ENCODE data around the gene ASAP2. TPM values are rescaled to one million over a fixed set of nuclear protein-coding genes. Genes with fewer than 3 reads are reported as not detected.

Gene ASAP2
- polyA plus RNA-seq, 1 donor (not counting 4 experiments of a cell fraction or from before 2014, with no cell fraction given) = 54.2 TPM

DNA sequence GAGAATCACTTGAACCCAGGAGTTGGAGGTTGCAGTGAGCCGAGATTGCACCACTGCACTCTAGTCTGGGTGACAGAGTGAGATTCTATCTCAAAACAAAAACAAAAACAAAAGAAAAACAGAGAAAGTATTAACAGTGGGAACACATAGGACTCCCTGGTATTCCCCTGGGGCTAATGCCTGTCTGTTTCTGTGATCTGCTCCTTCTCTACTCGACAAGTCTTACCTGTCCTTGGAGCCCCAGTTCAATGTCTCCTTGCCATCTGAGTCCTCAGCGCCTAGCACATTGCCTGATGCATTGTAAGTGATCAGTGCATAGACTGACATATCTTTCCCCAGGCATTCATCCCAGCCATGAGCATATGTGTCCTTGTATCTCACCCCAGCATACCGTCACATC is 85.8 kb downstream of the ASAP2 start:
- FAIRE-seq = no peak
- no peak overlapping the region for H3K27ac ChIP-seq (ENCODE audit: control insufficient read depth, insufficient read depth, low read length)

DNA sequence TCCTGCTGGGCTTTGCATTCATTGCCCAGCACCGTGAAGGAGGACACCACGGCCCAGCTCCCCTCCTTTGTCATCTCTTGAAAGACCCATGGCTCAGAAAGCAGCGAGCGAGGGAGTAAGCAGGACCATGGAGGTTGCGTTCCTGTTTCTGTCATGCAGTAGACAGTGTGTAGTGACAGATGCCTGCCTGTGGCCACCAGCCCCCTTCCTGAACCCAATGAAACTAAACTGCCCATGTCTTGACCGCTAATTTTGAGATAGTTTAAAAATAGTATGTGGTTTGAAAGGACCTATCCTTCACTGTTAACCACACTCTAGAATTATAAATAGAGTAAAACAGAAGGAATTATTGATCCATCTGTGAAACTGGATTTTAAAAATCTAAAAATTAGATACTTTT is 88.2 kb downstream of the ASAP2 start:
- Histone ChIP-seq H3K79me2 (ENCODE audit: control insufficient read depth, insufficient read depth, low read length) (peaks cover 72% of the 10 kb centered on the region), H4K20me1 (ENCODE audit: control insufficient read depth, extremely low read depth, insufficient read depth, low read length) (no peaks in the 10 kb centered on the region), H3K4me1 (ENCODE audit: control insufficient read depth, extremely low read depth, insufficient read depth, low read length) (peaks cover 21% of the 10 kb centered on the region), H2AFZ (ENCODE audit: control insufficient read depth, low read length) (no peak overlapping the region), H3K4me3 (ENCODE audit: control insufficient read depth in 2 of 3, extremely low read depth in 1 of 3, insufficient read depth in 2 of 3, low read depth in 1 of 3, low read length in 3 of 3) (no peak overlapping the region), H3K27ac (ENCODE audit: control insufficient read depth, insufficient read depth, low read length) (no peak overlapping the region), H3K9me1 (ENCODE audit: control insufficient read depth, extremely low read depth, insufficient read depth, low read length) (no peaks in the 10 kb centered on the region), H3K27me3 (ENCODE audit: control insufficient read depth, extremely low read depth, insufficient read depth, low read length) (no peaks in the 10 kb centered on the region), H3K9me3 (ENCODE audit: control insufficient read depth, low read depth, low read length) (no peaks in the 10 kb centered on the region), H3K36me3 (ENCODE audit: control insufficient read depth in 2 of 2, extremely low read depth in 1 of 2, insufficient read depth in 2 of 2, low read length in 2 of 2) (peaks cover 16 to 30% of the 10 kb centered on the region in 2 experiments), H3K9ac (ENCODE audit: control insufficient read depth, extremely low read depth, insufficient read depth, low read length) (no peak overlapping the region), H3K4me2 (ENCODE audit: control insufficient read depth, extremely low read depth, insufficient read depth, low read depth, low read length) (no peak overlapping the region)
- dilution Hi-C loops (cut with MboI; ENCODE audit: extremely low pct_ligation_motif_present, low sequenced_read_pairs) = no loop called here
- FAIRE-seq (no peak), DNase-seq (ENCODE audit: low read depth, low spot score) (no peak)
- TF ChIP-seq EZH2 (IDR thresholded peaks at IDR 0.05; ENCODE audit: low read length) = no peak
- TF ChIP-seq, protein P1, sequence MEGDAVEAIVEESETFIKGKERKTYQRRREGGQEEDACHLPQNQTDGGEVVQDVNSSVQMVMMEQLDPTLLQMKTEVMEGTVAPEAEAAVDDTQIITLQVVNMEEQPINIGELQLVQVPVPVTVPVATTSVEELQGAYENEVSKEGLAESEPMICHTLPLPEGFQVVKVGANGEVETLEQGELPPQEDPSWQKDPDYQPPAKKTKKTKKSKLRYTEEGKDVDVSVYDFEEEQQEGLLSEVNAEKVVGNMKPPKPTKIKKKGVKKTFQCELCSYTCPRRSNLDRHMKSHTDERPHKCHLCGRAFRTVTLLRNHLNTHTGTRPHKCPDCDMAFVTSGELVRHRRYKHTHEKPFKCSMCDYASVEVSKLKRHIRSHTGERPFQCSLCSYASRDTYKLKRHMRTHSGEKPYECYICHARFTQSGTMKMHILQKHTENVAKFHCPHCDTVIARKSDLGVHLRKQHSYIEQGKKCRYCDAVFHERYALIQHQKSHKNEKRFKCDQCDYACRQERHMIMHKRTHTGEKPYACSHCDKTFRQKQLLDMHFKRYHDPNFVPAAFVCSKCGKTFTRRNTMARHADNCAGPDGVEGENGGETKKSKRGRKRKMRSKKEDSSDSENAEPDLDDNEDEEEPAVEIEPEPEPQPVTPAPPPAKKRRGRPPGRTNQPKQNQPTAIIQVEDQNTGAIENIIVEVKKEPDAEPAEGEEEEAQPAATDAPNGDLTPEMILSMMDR (optimal IDR thresholded peaks at IDR 0.05 in 1 of 3, IDR thresholded peaks at IDR 0.05 in 1 of 3, conservative IDR thresholded peaks at IDR 0.05 in 1 of 3; ENCODE audit: extremely low read depth in 1 of 3, insufficient read depth in 2 of 3, low read length in 3 of 3) = no peak

More for the DNA sequence above, 85.8 kb downstream of the ASAP2 start:
- H3K4me1 ChIP-seq (ENCODE audit: control insufficient read depth, extremely low read depth, insufficient read depth, low read length) = peaks cover 26% of the 10 kb centered on the region
- H3K9me3 ChIP-seq (ENCODE audit: control insufficient read depth, low read depth, low read length) = no peaks in the 10 kb centered on the region
- peaks cover 86% of the 10 kb centered on the region for H3K79me2 ChIP-seq (ENCODE audit: control insufficient read depth, insufficient read depth, low read length)
- H3K27me3 ChIP-seq (ENCODE audit: control insufficient read depth, extremely low read depth, insufficient read depth, low read length) = no peaks in the 10 kb centered on the region
- no peaks in the 10 kb centered on the region for H4K20me1 ChIP-seq (ENCODE audit: control insufficient read depth, extremely low read depth, insufficient read depth, low read length)
- no peak overlapping the region for H3K4me3 ChIP-seq (ENCODE audit: control insufficient read depth in 2 of 3, extremely low read depth in 1 of 3, insufficient read depth in 2 of 3, low read depth in 1 of 3, low read length in 3 of 3)
- no peak overlapping the region for H3K9ac ChIP-seq (ENCODE audit: control insufficient read depth, extremely low read depth, insufficient read depth, low read length)
- no peak overlapping the region for H3K4me2 ChIP-seq (ENCODE audit: control insufficient read depth, extremely low read depth, insufficient read depth, low read depth, low read length)
- DNase-seq (ENCODE audit: low read depth, low spot score) = no peak
- dilution Hi-C loops (cut with MboI; ENCODE audit: extremely low pct_ligation_motif_present, low sequenced_read_pairs) = no loop called here
- H2AFZ ChIP-seq (ENCODE audit: control insufficient read depth, low read length) = no peak overlapping the region
- peaks cover 8 to 38% of the 10 kb centered on the region in 2 experiments for H3K36me3 ChIP-seq (ENCODE audit: control insufficient read depth in 2 of 2, extremely low read depth in 1 of 2, insufficient read depth in 2 of 2, low read length in 2 of 2)
- TF ChIP-seq EZH2 (IDR thresholded peaks at IDR 0.05; ENCODE audit: low read length) = no peak
- TF ChIP-seq, protein P1 (optimal IDR thresholded peaks at IDR 0.05 in 1 of 3, IDR thresholded peaks at IDR 0.05 in 1 of 3, conservative IDR thresholded peaks at IDR 0.05 in 1 of 3; ENCODE audit: extremely low read depth in 1 of 3, insufficient read depth in 2 of 3, low read length in 3 of 3) = no peak
- H3K9me1 ChIP-seq (ENCODE audit: control insufficient read depth, extremely low read depth, insufficient read depth, low read length) = no peaks in the 10 kb centered on the region
